Neural cell (in vitro differentiated cells): ENCODE data around the gene NSDHL. TPM values are rescaled to one million over a fixed set of nuclear protein-coding genes. Genes with fewer than 3 reads are reported as not detected.

ENCODE experiments used
- H2AFZ ChIP-seq: fragments of 200-600, 300-800 bp; sonication (generic), shearing (Covaris generic); 2 replicates; pipeline ENCODE4 v1.6.0; 2014; ENCODE audit warnings: low read depth, mild to moderate bottlenecking, antibody characterized with exemption, low read length, moderate library complexity
- H3F3A ChIP-seq: fragments of 200-600 bp; shearing (Covaris generic); 2 replicates; pipeline ENCODE4 v1.6.1; 2016; ENCODE audit warnings: mild to moderate bottlenecking, moderate library complexity, mixed read lengths, antibody characterized with exemption, low read length; ENCODE audit not compliant: insufficient read depth, poor library complexity, severe bottlenecking
- H3K27ac ChIP-seq: fragments of 200-600, 300-800 bp; sonication (generic), shearing (Covaris generic); 2 replicates; pipeline ENCODE4 v1.5.1; 2014; ENCODE audit warnings: mild to moderate bottlenecking, low read length, moderate library complexity
- H3K27me3 ChIP-seq: fragments of 300-800, 200-600 bp; sonication (generic), shearing (Covaris generic); 2 replicates; pipeline ENCODE4 v1.6.0; 2014; ENCODE audit warnings: mild to moderate bottlenecking, low read depth, low read length, moderate library complexity; ENCODE audit not compliant: insufficient read depth
- H3K36me3 ChIP-seq: fragments of 300-800, 200-600 bp; sonication (generic), shearing (Covaris generic); 2 replicates; pipeline ENCODE4 v1.5.1; 2014; ENCODE audit warnings: mild to moderate bottlenecking, antibody characterized with exemption, low read length, moderate library complexity; ENCODE audit not compliant: insufficient read depth
- H3K4me2 ChIP-seq: fragments of 300-800, 200-600 bp; sonication (generic), shearing (Covaris generic); 2 replicates; pipeline ENCODE4 v1.6.0; 2014; ENCODE audit warnings: mild to moderate bottlenecking, low read length
- H3K4me3 ChIP-seq: fragments of 300-800, 200-600 bp; sonication (generic), shearing (Covaris generic); 2 replicates; pipeline ENCODE4 v1.5.1; 2014; ENCODE audit warnings: mild to moderate bottlenecking, low read length, moderate library complexity
- H3K79me2 ChIP-seq: fragments of 200-600 bp; shearing (Covaris generic); replicated peaks from 2 replicates; pipeline ENCODE4 v1.6.0; 2014; ENCODE audit warnings: mild to moderate bottlenecking, low read length, moderate library complexity; ENCODE audit not compliant: insufficient read depth
- H3K9ac ChIP-seq: fragments of 300-800, 200-600 bp; sonication (generic), shearing (Covaris generic); 2 replicates; pipeline ENCODE4 v1.6.1; 2016; ENCODE audit warnings: mild to moderate bottlenecking, low read length, mixed read lengths
- H3K9me2 ChIP-seq: fragments of 200-600 bp; shearing (Covaris generic); 2 replicates; pipeline ENCODE4 v1.6.1; 2016; ENCODE audit warnings: mild to moderate bottlenecking, low read length, mixed read lengths; ENCODE audit not compliant: insufficient read depth
- H3K9me3 ChIP-seq: fragments of 200-600, 300-800 bp; sonication (generic), shearing (Covaris generic); 2 replicates; pipeline ENCODE4 v1.6.1; 2016; ENCODE audit warnings: mild to moderate bottlenecking, mixed run types, low read length, moderate library complexity, mixed read lengths
- H4K20me1 ChIP-seq: fragments of 200-600 bp; shearing (Covaris generic); 2 replicates; pipeline ENCODE4 v1.6.1; 2016; ENCODE audit warnings: mild to moderate bottlenecking, mixed run types; ENCODE audit not compliant: insufficient read depth
- CTCF ChIP-seq: fragments of 450-650 bp; IDR thresholded peaks from 2 replicates; pipeline ENCODE4 v1.5.1; 2014; ENCODE audit warnings: antibody characterized with exemption, mild to moderate bottlenecking, moderate library complexity; ENCODE audit not compliant: poor library complexity, severe bottlenecking
- EP300 ChIP-seq: fragments of 450-650 bp; conservative IDR thresholded peaks from 2 replicates; pipeline ENCODE4 v1.6.1; 2014; ENCODE audit warnings: antibody characterized with exemption, mild to moderate bottlenecking, moderate library complexity; ENCODE audit not compliant: poor library complexity, severe bottlenecking
- EZH2 ChIP-seq: fragments of 200-600, 300-800 bp; shearing (Covaris generic), sonication (generic); IDR thresholded peaks from 2 replicates; pipeline ENCODE4 v1.6.1; 2014; ENCODE audit warnings: antibody characterized with exemption, low read length, borderline replicate concordance, mild to moderate bottlenecking; ENCODE audit not compliant: insufficient read depth, poor library complexity, severe bottlenecking
- MXI1 ChIP-seq: fragments of 450-650 bp; conservative IDR thresholded peaks from 2 replicates; pipeline ENCODE4 v1.6.1; 2014; ENCODE audit warnings: antibody characterized with exemption, mild to moderate bottlenecking; ENCODE audit not compliant: poor library complexity, severe bottlenecking
- POLR2AphosphoS5 ChIP-seq: IDR thresholded peaks from 2 replicates; pipeline ENCODE4 v1.6.1; 2012
- RAD21 ChIP-seq: fragments of 450-650 bp; conservative IDR thresholded peaks from 2 replicates; pipeline ENCODE4 v1.6.1; 2014; ENCODE audit warnings: antibody characterized with exemption, mild to moderate bottlenecking, moderate library complexity
- SMC3 ChIP-seq: fragments of 450-650 bp; conservative IDR thresholded peaks from 2 replicates; pipeline ENCODE4 v1.6.1; 2014; ENCODE audit warnings: antibody characterized with exemption, mild to moderate bottlenecking, moderate library complexity; ENCODE audit not compliant: poor library complexity
- TAF1 ChIP-seq: IDR thresholded peaks from 2 replicates; pipeline ENCODE4 v1.6.1; 2012; ENCODE audit warnings: low read depth
- polyA plus RNA-seq: library from polyadenylated mRNA; depleted of rRNA; stranded (reverse); fragments of >200 nt; gene quantifications from 2 replicates; pipeline ENCODE4 v1.2.3, GENCODE V29; 2014
- TF ChIP-seq, protein P1 (sequence below): IDR thresholded peaks from 2 replicates; pipeline ENCODE4 v1.6.1; 2012; ENCODE audit warnings: borderline replicate concordance

Gene NSDHL
- polyA plus RNA-seq, 1 donor from 2014 or later: 18.4 TPM

- no peak overlapping the region for H3K4me3 ChIP-seq
- H3K4me2 ChIP-seq: no peak overlapping the region
- H3K36me3 ChIP-seq: no peaks in the 10 kb centered on the region
- H3K79me2 ChIP-seq: no peaks in the 10 kb centered on the region
- no peaks in the 10 kb centered on the region for H3F3A ChIP-seq
- H3K27me3 ChIP-seq: no peaks in the 10 kb centered on the region
- no peak overlapping the region for H2AFZ ChIP-seq
- no peak overlapping the region for H3K9ac ChIP-seq
- no peaks in the 10 kb centered on the region for H3K9me2 ChIP-seq
- H4K20me1 ChIP-seq: no peaks in the 10 kb centered on the region
- TF ChIP-seq, protein P1, sequence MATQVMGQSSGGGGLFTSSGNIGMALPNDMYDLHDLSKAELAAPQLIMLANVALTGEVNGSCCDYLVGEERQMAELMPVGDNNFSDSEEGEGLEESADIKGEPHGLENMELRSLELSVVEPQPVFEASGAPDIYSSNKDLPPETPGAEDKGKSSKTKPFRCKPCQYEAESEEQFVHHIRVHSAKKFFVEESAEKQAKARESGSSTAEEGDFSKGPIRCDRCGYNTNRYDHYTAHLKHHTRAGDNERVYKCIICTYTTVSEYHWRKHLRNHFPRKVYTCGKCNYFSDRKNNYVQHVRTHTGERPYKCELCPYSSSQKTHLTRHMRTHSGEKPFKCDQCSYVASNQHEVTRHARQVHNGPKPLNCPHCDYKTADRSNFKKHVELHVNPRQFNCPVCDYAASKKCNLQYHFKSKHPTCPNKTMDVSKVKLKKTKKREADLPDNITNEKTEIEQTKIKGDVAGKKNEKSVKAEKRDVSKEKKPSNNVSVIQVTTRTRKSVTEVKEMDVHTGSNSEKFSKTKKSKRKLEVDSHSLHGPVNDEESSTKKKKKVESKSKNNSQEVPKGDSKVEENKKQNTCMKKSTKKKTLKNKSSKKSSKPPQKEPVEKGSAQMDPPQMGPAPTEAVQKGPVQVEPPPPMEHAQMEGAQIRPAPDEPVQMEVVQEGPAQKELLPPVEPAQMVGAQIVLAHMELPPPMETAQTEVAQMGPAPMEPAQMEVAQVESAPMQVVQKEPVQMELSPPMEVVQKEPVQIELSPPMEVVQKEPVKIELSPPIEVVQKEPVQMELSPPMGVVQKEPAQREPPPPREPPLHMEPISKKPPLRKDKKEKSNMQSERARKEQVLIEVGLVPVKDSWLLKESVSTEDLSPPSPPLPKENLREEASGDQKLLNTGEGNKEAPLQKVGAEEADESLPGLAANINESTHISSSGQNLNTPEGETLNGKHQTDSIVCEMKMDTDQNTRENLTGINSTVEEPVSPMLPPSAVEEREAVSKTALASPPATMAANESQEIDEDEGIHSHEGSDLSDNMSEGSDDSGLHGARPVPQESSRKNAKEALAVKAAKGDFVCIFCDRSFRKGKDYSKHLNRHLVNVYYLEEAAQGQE: no peak
- TF ChIP-seq EZH2: no peak
- no peak for TF ChIP-seq POLR2AphosphoS5
- no peak for TF ChIP-seq EP300
- no peak for TF ChIP-seq SMC3
- TF ChIP-seq RAD21: no peak
- no peak for TF ChIP-seq MXI1
- no peak for TF ChIP-seq TAF1
- TF ChIP-seq CTCF: no peak
- no peak overlapping the region for H3K27ac ChIP-seq
- H3K9me3 ChIP-seq: no peaks in the 10 kb centered on the region
Observed at GRCh38 chrX:152872522-152872921, 41.7 kb downstream of the NSDHL start.

DNA sequence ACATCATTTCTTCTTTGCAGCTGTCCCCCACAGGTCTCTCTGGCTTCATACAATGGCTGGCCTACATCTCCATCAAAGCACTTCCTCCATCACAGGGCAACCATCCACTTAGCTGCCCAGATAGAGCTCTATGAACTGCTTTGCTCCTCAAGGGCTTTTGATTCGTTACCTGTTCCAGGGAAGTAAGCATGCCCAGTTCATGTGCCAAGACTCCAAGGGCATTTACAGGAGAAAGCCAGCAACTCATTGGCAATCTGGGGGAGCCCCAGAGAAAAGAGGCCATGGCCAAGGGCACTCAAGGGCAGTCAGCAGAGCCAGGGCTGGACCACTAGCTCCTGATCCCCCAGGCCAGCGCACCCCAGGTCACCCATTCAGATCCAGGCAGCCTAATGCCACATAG lies 42.5 kb downstream of the NSDHL start:
- Histone ChIP-seq H3K4me3 (no peak overlapping the region), H4K20me1 (no peaks in the 10 kb centered on the region), H2AFZ (no peak overlapping the region), H3K9me3 (no peaks in the 10 kb centered on the region), H3F3A (no peaks in the 10 kb centered on the region), H3K9ac (no peak overlapping the region), H3K79me2 (no peaks in the 10 kb centered on the region), H3K27ac (no peak overlapping the region), H3K27me3 (no peaks in the 10 kb centered on the region), H3K36me3 (no peaks in the 10 kb centered on the region), H3K9me2 (no peaks in the 10 kb centered on the region), H3K4me2 (no peak overlapping the region)
- TF ChIP-seq MXI1 (no peak), POLR2AphosphoS5 (no peak), SMC3 (no peak), EP300 (no peak), CTCF (no peak), RAD21 (no peak), EZH2 (no peak), TAF1 (no peak)
- TF ChIP-seq, protein P1: no peak
